Activated B cell treated with CpG ODN at 0.5 μM for 24 hours (primary cell): Measurements from ENCODE around the gene LECT2. TPM values are rescaled to one million over a fixed set of nuclear protein-coding genes. Genes with fewer than 3 reads are reported as not detected.

Source experiments
- ATAC-seq: fragments of 200-7000 bp; cut with Tn5 transposase; one replicate; pipeline ENCODE4 v1.10.0; 2021; ENCODE audit warnings: low read depth, mild to moderate bottlenecking, moderate library complexity
- CTCF ChIA-PET: fragments of 350-600 bp; sonication (Branson Sonifier 250); formaldehyde crosslinking; loops from one replicate; lab custom pipeline; 2021; ENCODE audit warnings: antibody characterized with exemption; lab: Charles Lee
- POLR2A ChIA-PET: fragments of 350-600 bp; sonication (Branson Sonifier 250); formaldehyde crosslinking; loops from one replicate; lab custom pipeline; 2021; ENCODE audit warnings: antibody characterized with exemption; lab: Charles Lee
- DNase-seq: peaks from one replicate; pipeline ENCODE4 v3.0.0; 2022
- H3K27ac Mint-ChIP-seq: one replicate; pipeline ENCODE4 v1.8.0; 2020; ENCODE audit warnings: mixed read lengths
- H3K27me3 Mint-ChIP-seq: one replicate; pipeline ENCODE4 v1.8.0; 2021; ENCODE audit warnings: mixed read lengths
- H3K36me3 Mint-ChIP-seq: one replicate; pipeline ENCODE4 v1.8.0; 2021; ENCODE audit warnings: low read depth, mixed read lengths
- H3K4me1 Mint-ChIP-seq: one replicate; pipeline ENCODE4 v1.8.0; 2021; ENCODE audit warnings: mixed read lengths
- H3K4me3 Mint-ChIP-seq: one replicate; pipeline ENCODE4 v1.8.0; 2020; ENCODE audit warnings: mild to moderate bottlenecking, mixed read lengths
- H3K9me3 Mint-ChIP-seq: one replicate; pipeline ENCODE4 v1.8.0; 2020; ENCODE audit warnings: mixed read lengths
- CTCF ChIP-seq: fragments of 200-600 bp; IDR thresholded peaks from one replicate; pipeline ENCODE4 v1.8.0; 2022; ENCODE audit warnings: antibody characterized with exemption, mild to moderate bottlenecking
- intact Hi-C: fragments of 100-400 bp; cut with micrococcal nuclease; formaldehyde crosslinking; loops from one replicate; pipeline ENCODE4 v1.15.1; 2024
- total RNA-seq: library from RNA; stranded (reverse); gene quantifications from 2 replicates; pipeline ENCODE4 v1.2.3, GENCODE V29; 2022

Gene LECT2
- total RNA-seq, 1 donor from 2014 or later = not detected

- POLR2A ChIA-PET = no interaction called here
- no peak for TF ChIP-seq CTCF
- Mint-ChIP-seq H3K27ac (no peak overlapping the region), H3K27me3 (peaks cover 26% of the 10 kb centered on the region), H3K9me3 (peaks cover 3% of the 10 kb centered on the region), H3K36me3 (no peaks in the 10 kb centered on the region), H3K4me1 (no peaks in the 10 kb centered on the region), H3K4me3 (no peak overlapping the region)
- CTCF ChIA-PET = no interaction called here
- ATAC-seq (no peak), DNase-seq (no peak)
- intact Hi-C loops = no loop called here
Observed at GRCh38 chr5:135993880-135994636, 39.3 kb upstream of the LECT2 start.

DNA sequence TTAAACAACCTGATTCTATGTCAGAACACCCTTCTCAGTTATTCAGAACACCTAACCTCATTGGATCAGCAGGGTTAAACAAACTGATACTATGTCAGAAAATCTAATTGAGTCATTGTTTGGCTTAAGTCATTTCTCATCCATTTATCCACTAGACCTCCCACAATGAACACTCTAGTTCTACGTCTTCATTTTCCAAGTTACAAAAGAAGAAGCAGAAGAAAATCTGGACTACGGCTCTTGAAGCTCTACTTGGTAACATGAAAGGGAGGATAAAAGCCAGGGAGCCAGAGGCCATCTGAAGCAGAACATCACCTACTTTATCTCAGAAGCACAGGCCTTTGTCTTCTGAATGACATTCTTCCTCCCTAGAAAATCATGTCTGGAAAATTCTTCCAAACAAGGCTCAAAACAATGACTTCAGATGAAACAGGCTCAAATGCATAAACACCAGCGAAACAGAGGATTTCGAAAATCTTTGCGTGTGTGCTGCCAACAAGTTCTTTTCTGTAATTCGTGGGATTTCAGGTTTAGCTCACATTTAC is 38.6 kb upstream of the LECT2 start:
- Mint-ChIP-seq H3K27me3 (peaks cover 29% of the 10 kb centered on the region), H3K36me3 (no peaks in the 10 kb centered on the region), H3K4me3 (no peak overlapping the region), H3K9me3 (peaks cover 3% of the 10 kb centered on the region), H3K4me1 (no peaks in the 10 kb centered on the region), H3K27ac (no peak overlapping the region)
- no peak for TF ChIP-seq CTCF
- intact Hi-C loops = no loop called here
- DNase-seq = no peak
- ChIA-PET CTCF (no interaction called here), POLR2A (no interaction called here)
- no peak for ATAC-seq

DNA sequence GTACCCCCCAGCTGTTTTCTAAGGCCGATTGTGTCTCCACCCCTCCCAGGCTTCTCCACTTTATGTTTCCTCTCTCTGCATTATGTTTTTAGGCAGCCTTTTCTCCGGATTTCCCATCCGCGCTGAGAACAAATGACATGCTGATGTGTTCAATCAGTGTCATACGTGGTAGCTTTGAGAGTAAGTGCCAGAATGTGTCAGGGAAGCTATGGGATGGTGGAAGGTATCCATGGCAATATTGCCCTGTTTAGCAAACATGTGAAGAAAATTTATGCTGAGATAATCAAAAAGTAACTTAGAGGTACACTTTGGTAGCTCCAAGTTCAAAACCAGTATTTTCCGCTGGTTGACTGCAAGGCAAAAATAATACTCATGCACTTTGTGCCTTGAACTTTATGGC is 36.6 kb upstream of the LECT2 start:
- ChIA-PET POLR2A (no interaction called here), CTCF (no interaction called here)
- H3K9me3 Mint-ChIP-seq = peaks cover 3% of the 10 kb centered on the region
- peaks cover 24% of the 10 kb centered on the region for H3K27me3 Mint-ChIP-seq
- DNase-seq (no peak), ATAC-seq (no peak)
- TF ChIP-seq CTCF = no peak
- no peak overlapping the region for H3K4me3 Mint-ChIP-seq
- H3K27ac Mint-ChIP-seq = no peak overlapping the region
- no peaks in the 10 kb centered on the region for H3K4me1 Mint-ChIP-seq
- no peaks in the 10 kb centered on the region for H3K36me3 Mint-ChIP-seq
- intact Hi-C loops = no loop called here

DNA sequence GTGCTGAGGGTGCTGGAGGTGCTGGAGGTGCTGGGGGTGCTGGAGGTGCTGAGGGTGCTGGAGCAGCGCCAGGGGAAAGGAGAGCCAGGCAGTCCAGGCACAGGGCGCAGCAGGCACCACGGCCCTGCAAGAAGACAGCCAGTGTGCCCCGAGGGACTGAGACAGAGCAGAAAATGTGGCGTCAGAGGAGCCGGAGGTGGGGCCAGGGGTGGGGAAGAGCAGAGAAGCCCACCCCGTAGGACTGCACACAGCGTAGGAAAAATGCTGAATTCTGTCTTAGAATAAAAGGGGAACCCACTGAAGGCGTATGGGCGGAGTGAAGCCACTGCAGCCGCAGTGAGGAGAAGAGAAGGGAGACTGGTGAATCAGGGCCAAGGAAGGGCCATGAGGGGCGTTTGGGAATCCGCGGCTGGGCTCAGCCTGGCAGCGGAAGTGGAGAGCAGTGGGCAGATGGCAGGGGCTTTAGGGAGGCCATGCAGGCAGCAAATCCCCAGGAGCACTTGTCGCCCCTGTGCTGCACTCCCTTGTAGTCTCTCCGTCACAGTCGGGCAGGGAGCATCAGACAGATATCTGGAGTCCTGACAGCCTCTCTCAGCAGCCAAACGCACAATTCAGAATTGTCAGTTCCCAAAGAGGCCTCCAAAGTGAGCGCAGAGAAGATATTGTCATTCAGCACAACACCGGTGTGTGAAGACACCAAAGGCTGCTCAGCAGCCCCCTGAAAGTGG is 35.9 kb upstream of the LECT2 start:
- POLR2A ChIA-PET = no interaction called here
- TF ChIP-seq CTCF = no peak
- no peak for ATAC-seq
- intact Hi-C loops = no loop called here
- Mint-ChIP-seq H3K4me3 (no peak overlapping the region), H3K4me1 (no peaks in the 10 kb centered on the region), H3K9me3 (peaks cover 3% of the 10 kb centered on the region), H3K27ac (no peak overlapping the region), H3K27me3 (peaks cover 26% of the 10 kb centered on the region), H3K36me3 (no peaks in the 10 kb centered on the region)
- CTCF ChIA-PET = no interaction called here
- no peak for DNase-seq

GRCh38 chr5:135989686-135990085 is 34.9 kb upstream of the LECT2 start:
- Mint-ChIP-seq H3K4me1 (no peaks in the 10 kb centered on the region), H3K4me3 (no peak overlapping the region), H3K9me3 (peaks cover under 1% of the 10 kb centered on the region), H3K36me3 (no peaks in the 10 kb centered on the region), H3K27ac (no peak overlapping the region), H3K27me3 (peaks cover 22% of the 10 kb centered on the region)
- ATAC-seq (no peak), DNase-seq (no peak)
- TF ChIP-seq CTCF = no peak
- POLR2A ChIA-PET = no interaction called here
- CTCF ChIA-PET = no interaction called here
- intact Hi-C loops = no loop called here
